H54 (cell line): ENCODE measurements around the gene DOCK4.

Source experiments
- DNase-seq: peaks from one replicate; pipeline ENCODE4 v3.0.0; 2011; ENCODE audit warnings: low spot score, mixed read lengths; ENCODE audit not compliant: insufficient read length
- FAIRE-seq: peaks from 3 replicates; lab custom pipeline; 2011; peaks lifted over from hg19 to GRCh38; lab: Jason Lieb, UNC
- POLR2A ChIP-seq: IDR thresholded peaks from 2 replicates; pipeline ENCODE4 v1.6.1; 2011; ENCODE audit warnings: low read depth, mild to moderate bottlenecking, low read length

Gene DOCK4

GRCh38 chr7:112042631-112043030 lies 163.6 kb downstream of the DOCK4 start:
- DNase-seq (no peak), FAIRE-seq (no peak)
- no peak for TF ChIP-seq POLR2A

- peak; percentile 6 for FAIRE-seq
- TF ChIP-seq POLR2A, result no peak
- DNase-seq, result no peak
These were observed 167.8 kb downstream of the DOCK4 start for GRCh38 chr7:112038353-112038752.

- FAIRE-seq, result no peak
- no peak for DNase-seq
- TF ChIP-seq POLR2A, result no peak
These were observed 170.1 kb downstream of the DOCK4 start for GRCh38 chr7:112036071-112036470.

DNA sequence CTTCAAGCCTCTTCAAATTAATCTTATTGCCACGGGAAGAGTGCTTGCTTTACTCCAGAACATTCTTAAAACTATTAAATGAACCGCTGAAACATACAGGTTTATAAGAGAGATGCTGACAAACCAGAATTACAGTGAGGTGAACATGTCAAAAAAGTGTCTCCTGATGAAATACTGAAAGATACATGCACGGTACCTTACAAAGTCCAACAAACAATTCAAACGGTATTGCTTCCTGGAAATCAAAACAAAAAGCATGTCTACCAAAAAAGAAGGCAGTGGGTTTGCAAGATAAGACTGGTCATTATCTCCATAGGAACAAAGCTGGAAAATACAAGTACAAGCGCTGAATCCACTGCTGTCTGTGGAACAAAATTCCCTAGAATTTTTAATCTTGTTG lies 174.5 kb downstream of the DOCK4 start:
- DNase-seq (no peak), FAIRE-seq (no peak)
- TF ChIP-seq POLR2A, result no peak

DNA sequence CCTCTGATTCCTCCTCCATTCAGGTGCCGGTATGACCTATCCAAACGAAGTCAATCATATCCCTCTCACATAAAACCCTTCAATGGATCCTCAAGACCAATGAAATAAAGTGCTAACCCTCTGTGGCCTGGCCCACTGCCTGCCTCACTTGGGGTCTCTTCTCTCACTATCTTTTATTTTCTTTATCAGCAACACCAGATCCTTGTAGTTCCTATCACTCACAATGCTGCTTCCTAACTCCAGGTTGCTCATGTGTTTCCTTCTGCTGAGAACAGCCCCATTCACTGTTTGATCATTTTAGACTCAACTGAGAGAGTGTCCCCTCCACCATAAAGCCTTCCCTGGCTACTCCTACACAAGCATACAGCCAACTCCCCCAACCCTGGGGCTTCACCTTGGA lies 180.6 kb downstream of the DOCK4 start:
- TF ChIP-seq POLR2A, result no peak
- DNase-seq (no peak), FAIRE-seq (no peak)

- DNase-seq, result no peak
- TF ChIP-seq POLR2A, result no peak
- FAIRE-seq, result no peak
These were observed 182.4 kb downstream of the DOCK4 start for GRCh38 chr7:112023786-112024185.

DNA sequence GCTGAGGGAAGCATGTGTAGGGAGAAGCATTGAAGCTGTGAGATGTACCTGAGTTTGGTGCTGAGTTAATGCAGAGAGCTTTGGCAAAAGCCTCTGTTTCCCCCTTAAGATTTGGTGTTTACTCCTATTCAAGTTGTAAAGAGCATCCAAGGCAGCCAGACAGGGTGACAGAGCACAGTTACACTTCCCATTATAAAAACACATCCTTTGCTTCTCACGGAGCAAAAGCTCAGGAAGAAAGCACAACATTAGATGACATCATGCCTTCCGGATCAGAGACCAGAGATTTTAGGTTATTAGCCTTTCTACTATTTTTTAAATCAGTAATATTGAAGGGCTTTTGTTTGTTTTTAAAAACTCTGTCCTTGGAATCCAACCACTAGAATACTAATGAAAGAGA lies 182.9 kb downstream of the DOCK4 start:
- DNase-seq (no peak), FAIRE-seq (no peak)
- no peak for TF ChIP-seq POLR2A

DNA sequence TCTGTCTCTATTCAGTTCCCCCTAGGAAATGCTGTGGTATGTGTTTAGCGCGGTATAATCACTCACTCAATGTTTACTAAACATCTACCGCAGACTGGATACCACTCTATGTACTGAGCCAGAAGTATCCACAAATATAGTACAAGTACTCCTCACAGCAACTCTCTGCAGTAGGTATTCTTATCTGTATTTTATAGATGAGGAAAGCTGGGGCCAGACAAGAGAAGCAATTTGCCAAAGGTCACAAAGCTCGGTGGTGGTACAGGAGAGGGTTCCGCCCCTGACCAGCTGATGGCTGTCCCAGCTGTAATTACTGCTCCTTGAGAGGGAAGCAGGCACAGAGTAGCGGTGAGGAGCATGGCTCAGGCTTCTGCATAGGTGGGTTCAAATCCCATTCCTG lies 184.1 kb downstream of the DOCK4 start:
- FAIRE-seq (no peak), DNase-seq (no peak)
- no peak for TF ChIP-seq POLR2A

DNA sequence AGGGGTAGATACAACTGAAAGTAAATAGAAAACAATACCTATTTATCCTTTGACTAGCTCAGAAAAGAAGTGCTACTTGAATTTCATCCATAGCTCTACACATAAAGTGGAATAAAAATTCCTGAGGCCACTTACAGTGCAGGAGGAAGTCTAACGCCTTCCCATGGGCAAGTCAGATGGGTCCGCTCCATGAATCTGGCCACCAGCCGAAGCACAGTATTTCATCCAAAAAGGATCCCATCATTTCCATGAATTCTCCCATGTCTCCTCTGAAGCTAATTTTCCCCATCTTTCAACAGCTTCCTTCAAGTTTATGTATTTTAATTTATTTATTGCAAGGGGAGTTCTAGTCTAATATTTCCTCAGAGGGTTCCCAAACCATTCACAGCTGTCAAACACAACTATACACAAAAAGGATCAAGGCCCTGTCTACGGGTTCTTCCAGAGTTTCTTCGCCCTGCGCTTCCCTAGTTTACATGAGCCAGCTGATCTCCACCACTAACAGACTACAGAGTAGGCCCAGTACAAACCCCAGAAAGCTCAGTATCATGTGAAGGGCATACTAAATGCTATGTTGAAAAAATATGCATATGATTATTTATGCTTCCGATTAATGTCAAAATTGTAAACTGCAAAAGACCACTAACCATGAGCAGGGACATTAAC lies 184.7 kb downstream of the DOCK4 start:
- FAIRE-seq, result no peak
- no peak for DNase-seq
- no peak for TF ChIP-seq POLR2A

- DNase-seq (no peak), FAIRE-seq (no peak)
- no peak for TF ChIP-seq POLR2A
These were observed 185.4 kb downstream of the DOCK4 start for GRCh38 chr7:112020800-112021199.

GRCh38 chr7:112019932-112020331 lies 186.3 kb downstream of the DOCK4 start:
- TF ChIP-seq POLR2A, result no peak
- no peak for DNase-seq
- no peak for FAIRE-seq

- DNase-seq, result no peak
- no peak for FAIRE-seq
- TF ChIP-seq POLR2A, result no peak
These were observed 187.7 kb downstream of the DOCK4 start for GRCh38 chr7:112018305-112019030.

DNA sequence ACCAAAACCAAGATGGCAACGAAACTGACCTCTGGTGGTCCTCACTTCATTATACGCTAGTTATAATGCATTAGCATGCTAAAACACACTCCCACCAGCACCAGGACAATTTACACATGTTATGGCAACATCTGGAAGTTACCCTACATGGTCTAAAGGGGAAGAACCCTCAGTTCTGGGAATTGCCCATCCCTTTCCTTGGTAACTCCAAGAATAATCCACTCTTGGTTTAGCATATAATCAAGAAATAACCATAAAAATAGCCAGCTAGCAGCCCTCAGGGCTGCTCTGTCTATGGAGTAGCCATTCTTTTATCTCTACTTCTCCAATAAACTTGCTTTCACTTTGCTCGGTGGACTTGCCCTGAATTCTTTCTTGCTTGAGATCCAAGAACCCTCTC lies 191.1 kb downstream of the DOCK4 start:
- no peak for FAIRE-seq

GRCh38 chr7:112014347-112014746 lies 191.9 kb downstream of the DOCK4 start:
- TF ChIP-seq POLR2A, result no peak
- DNase-seq (no peak), FAIRE-seq (no peak)

More for the DNA sequence above, 191.1 kb downstream of the DOCK4 start:
- DNase-seq, result no peak
- no peak for TF ChIP-seq POLR2A

DNA sequence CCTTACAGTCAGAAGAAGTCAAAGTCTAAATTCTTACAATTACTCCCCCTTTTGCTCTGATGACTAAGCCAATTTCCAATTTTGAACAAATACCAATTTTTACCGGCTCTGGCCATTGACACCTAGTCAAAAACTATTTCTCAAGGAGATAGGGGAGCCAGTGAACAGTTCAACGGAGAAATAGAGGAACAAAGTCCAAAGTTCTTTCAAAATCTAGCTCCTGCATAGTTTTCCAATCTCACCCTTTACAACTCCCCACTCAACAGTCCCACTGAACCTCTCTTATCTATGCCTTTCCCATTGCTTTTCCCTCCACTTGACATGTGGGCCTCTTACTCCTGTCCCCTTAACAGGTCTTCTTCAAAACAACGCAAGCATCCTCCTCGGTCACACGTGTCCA lies 192.9 kb downstream of the DOCK4 start:
- no peak for FAIRE-seq

More for the DNA sequence above, 192.9 kb downstream of the DOCK4 start:
- no peak for TF ChIP-seq POLR2A
- no peak for DNase-seq
